Kidney (tissue), 14 donors: ENCODE measurements around the gene MFN2. TPM values are rescaled to one million over a fixed set of nuclear protein-coding genes. Genes with fewer than 3 reads are reported as not detected.
"Not testable (repeated sequence)": the region's sequence is repeated elsewhere in the genome, so short reads cannot be mapped to it uniquely, and the experiment has no call there.

Experiments
- DNase-seq, 5 donors: peaks; one replicate each; pipeline ENCODE4 v3.0.0-alpha.2; 2013 to 2020
- FAIRE-seq: peaks from 2 replicates; lab custom pipeline; 2012; peaks lifted over from hg19 to GRCh38; lab: Jason Lieb, UNC
- H3K27ac ChIP-seq, 2 donors: one replicate each; pipeline ENCODE4 v1.7.0; 2013; ENCODE audit warnings: low read depth in 2 of 2, low read length in 2 of 2, inconsistent platforms in 1 of 2
- H3K27me3 ChIP-seq: one replicate; pipeline ENCODE4 v1.7.1; 2013; ENCODE audit warnings: low read length, inconsistent platforms; ENCODE audit not compliant: control insufficient read depth, insufficient read depth
- H3K36me3 ChIP-seq, 3 donors: one replicate each; pipeline versions ENCODE4 v1.7.0 to v1.7.1; 2013; ENCODE audit warnings: low read length in 3 of 3, control low read depth in 1 of 3, inconsistent platforms in 1 of 3; ENCODE audit not compliant: insufficient read depth in 3 of 3, control insufficient read depth in 2 of 3
- H3K4me1 ChIP-seq, 3 donors: one replicate each; pipeline versions ENCODE4 v1.7.0 to v1.7.1; 2013; ENCODE audit warnings: low read length in 3 of 3, inconsistent platforms in 1 of 3, low read depth in 1 of 3; ENCODE audit not compliant: control insufficient read depth in 2 of 3, insufficient read depth in 2 of 3
- H3K4me3 ChIP-seq, 3 donors: one replicate each; pipeline versions ENCODE4 v1.7.0 to v1.8.1; 2013; ENCODE audit warnings: low read length in 3 of 3, control low read depth in 1 of 3, inconsistent platforms in 1 of 3
- H3K9ac ChIP-seq, 3 donors: one replicate each; pipeline versions ENCODE4 v1.7.0 to v1.7.1; 2013; ENCODE audit warnings: low read length in 3 of 3, control low read depth in 1 of 3, inconsistent platforms in 1 of 3
- H3K9me3 ChIP-seq, 3 donors: one replicate each; pipeline versions ENCODE4 v1.7.0 to v1.7.1; 2013; ENCODE audit warnings: low read length in 3 of 3, control low read depth in 1 of 3, inconsistent platforms in 1 of 3; ENCODE audit not compliant: control insufficient read depth in 2 of 3, insufficient read depth in 1 of 3
- intact Hi-C: fragments of 100-400 bp; cut with DNase I; formaldehyde crosslinking; loops from one replicate; pipeline ENCODE4 v1.11.1; 2022
- polyA plus RNA-seq: library from polyadenylated mRNA; stranded (reverse); fragments of 350-450 nt; fragmentation: Illumina TruSeq; extraction: RNeasy Lipid Tissue Mini Kit (QIAGEN cat#74804); gene quantifications from one replicate; pipeline ENCODE4 v1.2.3, GENCODE V29; 2014; ENCODE audit warnings: low read depth, low replicate concordance; ENCODE audit not compliant: insufficient read depth
- total RNA-seq: library from RNA; stranded (reverse); fragmentation: NEBNext Ultra II Directional; extraction: Animal tissue kit (Norgen Biotek cat#: 25700); gene quantifications from one replicate; pipeline ENCODE4 v1.2.1, GENCODE V29; 2021
- TF ChIP-seq, protein P1 (sequence below): IDR thresholded peaks from 3 replicates; pipeline ENCODE4 v1.5.1; 2012; ENCODE audit warnings: mild to moderate bottlenecking, moderate library complexity, borderline replicate concordance; ENCODE audit not compliant: insufficient read depth; ENCODE audit errors: extremely low read depth
- donor health status: control.
- donor health status: control.
- donor health status: control.
- donor health status: control.
- donor health status: control.
- donor health status: DM: yes; HTN: yes; CAD: no.
- donor health status: Normal renal cell carcinoma (clear cell type).

The MFN2 gene
- total and polyA plus RNA-seq, 2 donors from 2014 or later, result 41.1 to 77.6 TPM

DNA sequence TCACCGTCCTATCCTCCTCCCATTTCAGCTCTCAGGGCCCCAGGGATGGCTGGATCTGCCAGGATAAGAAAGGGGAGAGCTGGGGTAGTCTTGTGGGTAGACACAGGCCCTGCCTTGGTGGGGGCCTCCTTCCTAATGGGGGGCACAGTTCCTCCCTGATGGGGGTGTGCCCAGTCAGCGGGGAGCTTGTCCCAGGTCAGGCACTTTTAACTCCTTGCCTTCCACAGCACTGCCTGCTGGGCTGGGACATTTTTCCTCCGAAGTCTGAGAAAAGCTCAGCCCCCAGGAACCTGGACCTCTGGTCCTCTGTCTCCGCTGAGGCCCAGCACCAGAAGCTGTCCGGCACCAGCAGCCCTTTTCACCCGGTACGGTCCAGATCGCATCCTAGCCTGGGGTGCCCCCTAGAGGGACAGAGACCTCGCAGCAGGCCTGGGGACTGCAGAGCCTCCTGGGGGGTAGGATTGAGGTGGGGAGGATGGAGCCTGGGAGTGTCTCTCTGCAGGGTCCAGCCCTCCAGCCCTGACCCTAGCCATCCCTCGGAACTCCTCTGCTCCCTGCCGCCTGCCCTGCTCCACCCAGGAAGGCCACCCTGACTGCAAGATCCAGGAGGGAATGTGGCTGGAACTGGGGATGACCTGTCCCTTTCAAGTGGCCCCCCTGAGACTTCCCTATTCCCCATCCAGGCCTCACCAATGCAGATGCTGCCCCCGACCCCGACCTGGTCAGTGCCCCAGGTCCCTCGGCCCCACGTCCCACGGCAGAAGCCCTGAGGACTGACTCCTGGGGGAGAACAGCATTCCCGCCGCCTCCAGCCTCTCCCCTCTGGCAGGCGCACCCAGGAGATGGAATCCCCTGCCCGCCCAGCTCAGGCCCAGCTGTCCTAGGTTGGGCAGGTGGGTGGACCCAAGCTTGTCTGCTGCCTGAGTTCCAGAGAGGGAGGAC is 51.1 kb downstream of the MFN2 start:
- FAIRE-seq (no peak), DNase-seq (no peak)
- no peak overlapping the region for H3K9ac ChIP-seq
- TF ChIP-seq, protein P1, sequence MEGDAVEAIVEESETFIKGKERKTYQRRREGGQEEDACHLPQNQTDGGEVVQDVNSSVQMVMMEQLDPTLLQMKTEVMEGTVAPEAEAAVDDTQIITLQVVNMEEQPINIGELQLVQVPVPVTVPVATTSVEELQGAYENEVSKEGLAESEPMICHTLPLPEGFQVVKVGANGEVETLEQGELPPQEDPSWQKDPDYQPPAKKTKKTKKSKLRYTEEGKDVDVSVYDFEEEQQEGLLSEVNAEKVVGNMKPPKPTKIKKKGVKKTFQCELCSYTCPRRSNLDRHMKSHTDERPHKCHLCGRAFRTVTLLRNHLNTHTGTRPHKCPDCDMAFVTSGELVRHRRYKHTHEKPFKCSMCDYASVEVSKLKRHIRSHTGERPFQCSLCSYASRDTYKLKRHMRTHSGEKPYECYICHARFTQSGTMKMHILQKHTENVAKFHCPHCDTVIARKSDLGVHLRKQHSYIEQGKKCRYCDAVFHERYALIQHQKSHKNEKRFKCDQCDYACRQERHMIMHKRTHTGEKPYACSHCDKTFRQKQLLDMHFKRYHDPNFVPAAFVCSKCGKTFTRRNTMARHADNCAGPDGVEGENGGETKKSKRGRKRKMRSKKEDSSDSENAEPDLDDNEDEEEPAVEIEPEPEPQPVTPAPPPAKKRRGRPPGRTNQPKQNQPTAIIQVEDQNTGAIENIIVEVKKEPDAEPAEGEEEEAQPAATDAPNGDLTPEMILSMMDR, result peak; percentile 34
- intact Hi-C loops, result no loop called here
- no peak overlapping the region for H3K27ac ChIP-seq
- peaks cover 0 to 5% (median 4%) of the 10 kb centered on the region in 3 donors for H3K36me3 ChIP-seq
- no peaks in the 10 kb centered on the region for H3K27me3 ChIP-seq
- no peaks in the 10 kb centered on the region for H3K4me1 ChIP-seq
- H3K4me3 ChIP-seq, result no peak overlapping the region
- no peaks in the 10 kb centered on the region for H3K9me3 ChIP-seq

- Histone ChIP-seq H3K27ac (peak overlapping the region in 1 of 2 donors; percentile 49), H3K9me3 (no peaks in the 10 kb centered on the region), H3K27me3 (no peaks in the 10 kb centered on the region), H3K36me3 (peaks cover 0 to 5% (median 0%) of the 10 kb centered on the region in 3 donors), H3K4me3 (no peak overlapping the region), H3K4me1 (no peaks in the 10 kb centered on the region), H3K9ac (no peak overlapping the region)
- FAIRE-seq (no peak), DNase-seq (no peak)
- intact Hi-C loops, result no loop called here
- TF ChIP-seq, protein P1, result no peak
Measured at GRCh38 chr1:12032161-12032621, 51.9 kb downstream of the MFN2 start.

DNA sequence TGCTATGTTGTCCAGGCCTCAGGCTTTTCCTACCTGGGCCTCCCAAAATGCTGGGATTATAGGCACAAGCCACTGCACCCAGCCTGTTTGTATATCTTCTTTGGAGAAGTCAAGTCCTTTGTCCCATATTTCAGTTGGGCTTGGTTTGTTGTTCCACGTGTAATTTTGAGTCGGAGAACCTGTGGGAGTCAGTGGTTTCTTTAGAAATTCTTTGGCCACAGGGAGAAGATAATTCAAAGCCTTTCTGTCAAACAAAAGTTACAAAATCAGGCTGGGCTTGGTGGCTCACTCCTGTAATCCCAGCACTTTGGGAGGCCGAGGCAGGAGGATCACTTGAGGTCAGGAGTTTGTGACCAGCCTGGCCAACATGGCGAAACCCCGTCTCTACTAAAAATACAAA is 53.2 kb downstream of the MFN2 start:
- intact Hi-C loops, FAIRE-seq: not testable (repeated sequence)

GRCh38 chr1:12034381-12034801 is 54.1 kb downstream of the MFN2 start:
- no peaks in the 10 kb centered on the region for H3K9me3 ChIP-seq
- H3K27me3 ChIP-seq, result no peaks in the 10 kb centered on the region
- TF ChIP-seq, protein P1, result no peak
- H3K27ac ChIP-seq, result no peak overlapping the region
- intact Hi-C loops, result no loop called here
- H3K4me1 ChIP-seq, result no peaks in the 10 kb centered on the region
- DNase-seq (peak in 2 of 5 donors; percentile 12 to 64), FAIRE-seq (no peak)
- no peak overlapping the region for H3K4me3 ChIP-seq
- H3K9ac ChIP-seq, result no peak overlapping the region
- H3K36me3 ChIP-seq, result peaks cover 0 to 5% (median 0%) of the 10 kb centered on the region in 3 donors

More for the DNA sequence above, 53.2 kb downstream of the MFN2 start:
- not testable (repeated sequence) for H3K9ac ChIP-seq, H3K9me3 ChIP-seq, H3K4me3 ChIP-seq, H3K4me1 ChIP-seq, H3K27me3 ChIP-seq, H3K27ac ChIP-seq, H3K36me3 ChIP-seq
- DNase-seq, result peak in 1 of 5 donors; percentile 16
